Heart left ventricle (tissue), 16 donors: ENCODE results near the gene MRPL14. TPM values are rescaled to one million over a fixed set of nuclear protein-coding genes. Genes with fewer than 3 reads are reported as not detected.
A peak's percentile ranks its signal among the peaks of the same experiment; 100 is the strongest.

Experiments
- ATAC-seq, 4 donors: fragments of 200-7000 bp; cut with Tn5 transposase; one replicate each; pipeline ENCODE4 v1.9.1; 2020 to 2022; ENCODE audit warnings: moderate library complexity in 4 of 4, mild to moderate bottlenecking in 3 of 4, moderate number of reproducible peaks in 1 of 4
- DNase-seq, 5 donors: peaks; one replicate each; pipeline ENCODE4 v3.0.0-alpha.2; 2020
- H3K27ac ChIP-seq, 12 donors: fragments of 200-600 bp; sonication (generic) in 4 of 12; one replicate each; pipeline versions ENCODE4 v1.5.0 to v1.8.0; 2016 to 2022; ENCODE audit warnings: mild to moderate bottlenecking in 2 of 12
- H3K27me3 ChIP-seq, 9 donors: fragments of 200-600 bp; sonication (generic) in 2 of 9; one replicate each; pipeline versions ENCODE4 v1.5.1 to v1.8.0; 2016 to 2022; ENCODE audit warnings: mild to moderate bottlenecking in 3 of 9
- H3K36me3 ChIP-seq, 9 donors: fragments of 200-600 bp; sonication (generic) in 2 of 9; one replicate each; pipeline versions ENCODE4 v1.5.0 to v1.8.0; 2018 to 2022; ENCODE audit warnings: mild to moderate bottlenecking in 2 of 9
- H3K4me1 ChIP-seq, 12 donors: fragments of 200-600 bp; sonication (generic) in 4 of 12; one replicate each; pipeline versions ENCODE4 v1.5.0 to v1.8.0; 2016 to 2022; ENCODE audit warnings: mild to moderate bottlenecking in 3 of 12
- H3K4me3 ChIP-seq, 12 donors: fragments of 200-600 bp; sonication (generic) in 4 of 12; one replicate each; pipeline versions ENCODE4 v1.5.0 to v1.8.0; 2017 to 2022; ENCODE audit warnings: mild to moderate bottlenecking in 9 of 12, moderate library complexity in 4 of 12
- H3K9me3 ChIP-seq, 12 donors: fragments of 200-600 bp; sonication (generic) in 4 of 12; one replicate each; pipeline versions ENCODE4 v1.5.0 to v1.8.0; 2016 to 2022; ENCODE audit warnings: mild to moderate bottlenecking in 1 of 12
- POLR2A ChIP-seq, 2 donors: fragments of 450-650 bp; IDR thresholded peaks; one replicate each; pipeline ENCODE4 v1.6.1; 2017; ENCODE audit warnings: antibody characterized with exemption in 2 of 2, mild to moderate bottlenecking in 2 of 2, moderate library complexity in 2 of 2
- WGBS, 4 donors: extraction: QIAGEN DNeasy Blood & Tissue Kit in 2 of 4; methylation state at CpG; one replicate each; pipeline versions ENCODE4 v1.1.5 to v1.1.7; 2013 to 2018; 5-methylcytosine and 5-hydroxymethylcytosine counted together
- intact Hi-C, 10 donors: fragments of 100-400 bp; cut with DNase I; formaldehyde crosslinking; loops; one replicate each; pipeline versions ENCODE4 v1.11.1 to v1.14.2; 2022
- polyA plus RNA-seq, 2 donors: library from polyadenylated mRNA; stranded (reverse); fragments of 200-250 nt; gene quantifications; one replicate each; pipeline ENCODE4 v1.2.3, GENCODE V29; 2013
- total RNA-seq, 9 donors: library from RNA; depleted of rRNA in 2 of 9; stranded (reverse); fragments of >200 nt in 2 of 9; fragmentation: NEBNext Ultra II Directional in 3 of 9; extraction: Animal tissue kit (Norgen Biotek cat#: 25700) in 3 of 9; gene quantifications; one replicate each; pipeline versions ENCODE4 v1.1.0 to v1.2.4, GENCODE V29; 2016 to 2023
- TF ChIP-seq, protein P1 (sequence below), 12 donors: fragments of 200-600 bp; sonication (generic) in 4 of 12; IDR thresholded peaks; one replicate each; pipeline versions ENCODE4 v1.5.0 to v1.8.0; 2018 to 2022; ENCODE audit warnings: antibody characterized with exemption in 12 of 12, mild to moderate bottlenecking in 5 of 12
- donor health status: ischemic (EF 13 %, LVEDD 7.1; RV severe dilation, severe dysfunction).
- donor health status: healthy with polysubstance abuse.
- donor health status: DM: no; HTN: yes; CAD: no.
- donor health status: DM: no; HTN: no; CAD: no.
- donor health status: ischemic (EF 25% LVEDD 6.9; RV normal size, moderate dysfunction).
- donor health status: ischemic (EF 25% LVEDD 5.7; RV mildly dilated, moderate dysfunction).
- donor health status: healthy.
- donor health status: DM: yes; HTN: yes; CAD: no.
- donor health status: ischemic (EF 35%, LVEDD 5.7; RV mildly dilated, moderate dysfunction).
- donor health status: nonischemic (EF 11% LVEDD 7.7; RV severe dilation, severe dysfunction).
- donor health status: DM: yes; HTN: yes; CAD: no.
- donor health status: PGD.
- donor health status: ischemic (EF 29% LVEDD 5.4; RV normal size, mild dysfunction).
- donor health status: nonischemic (EF 23%, LVEDD 6.1; RV moderate dilation, normal function).

The MRPL14 gene
- total and polyA plus RNA-seq, 11 donors, result 35.3 to 72.9 (median 44.1) TPM

DNA sequence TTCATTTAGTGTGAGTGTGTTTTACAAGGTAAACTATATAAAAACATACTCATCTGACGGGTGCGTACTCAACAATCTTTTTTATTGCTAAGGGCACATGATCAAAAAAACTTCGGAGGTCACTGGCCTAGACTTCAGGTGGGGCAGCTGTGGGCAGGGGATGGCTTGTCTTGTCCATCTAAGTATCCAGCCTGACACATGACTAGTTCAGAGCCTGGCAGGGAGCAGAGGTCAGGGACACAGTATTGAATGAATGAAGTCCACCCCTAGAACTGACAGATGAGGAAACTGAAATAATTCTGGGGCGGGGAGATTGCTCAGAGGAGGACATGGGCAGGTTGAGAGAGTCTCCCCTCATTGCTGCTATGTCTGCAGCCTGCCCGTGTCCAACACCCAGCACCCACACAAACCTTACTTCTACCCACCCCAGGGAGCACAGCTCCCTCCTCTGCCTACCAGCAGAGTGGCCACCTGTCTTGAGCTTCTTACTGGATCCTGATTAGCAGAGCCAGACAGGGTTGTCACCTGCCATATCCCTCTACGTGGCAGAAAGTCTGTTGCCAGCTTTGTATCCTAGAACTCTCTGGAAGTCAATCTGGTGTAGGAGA is 48.9 kb downstream of the MRPL14 start:
- H3K4me1 ChIP-seq, result peaks cover 9 to 54% (median 34%) of the 10 kb centered on the region in 12 donors
- 90 to 98% (median 95%) methylated on average over 6 of the region's 6 CpGs for WGBS, 4 donors

DNA sequence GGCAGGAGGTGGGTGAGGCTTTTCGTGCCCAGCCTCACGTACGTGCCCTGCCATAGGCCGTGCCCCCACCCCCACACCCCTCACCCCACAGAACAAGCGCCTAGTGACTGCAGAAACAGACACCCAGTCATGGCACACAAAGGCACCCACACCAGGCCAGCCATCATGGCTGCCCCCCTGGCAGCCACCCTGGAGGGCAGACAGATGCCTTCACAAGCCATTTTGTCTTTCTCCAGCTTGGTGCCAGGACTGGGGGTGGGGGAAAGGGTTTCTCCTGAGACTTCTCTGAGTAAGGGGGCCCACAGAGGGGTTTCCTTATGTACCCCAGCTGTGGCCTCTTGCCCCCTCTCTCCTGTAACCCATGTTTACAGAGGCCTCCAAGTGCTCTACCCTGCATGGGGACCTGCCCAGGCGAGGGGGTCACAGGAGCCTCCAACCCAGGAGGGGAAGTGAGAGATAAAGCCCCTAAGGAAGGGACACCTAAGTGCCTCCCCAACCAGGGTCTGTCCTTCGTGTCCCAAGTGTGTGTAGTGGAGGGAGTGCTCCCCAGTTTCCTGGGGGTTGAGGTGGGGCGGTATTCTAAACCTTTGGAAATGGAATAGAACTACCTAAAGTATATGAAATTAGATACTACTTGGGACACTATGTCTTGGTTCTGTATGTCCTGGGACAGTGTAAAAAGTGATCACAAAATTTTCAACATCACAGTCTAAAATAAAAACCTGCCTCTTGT is 49.9 kb downstream of the MRPL14 start:
- H3K27ac ChIP-seq, result peak overlapping the region in 2 of 12 donors; percentile 89 to 91

More for the DNA sequence above, 48.9 kb downstream of the MRPL14 start:
- DNase-seq (peak in 1 of 5 donors; percentile 11), ATAC-seq (no peak)
- TF ChIP-seq POLR2A (IDR thresholded peaks at IDR 0.05), result no peak
- TF ChIP-seq, protein P1, sequence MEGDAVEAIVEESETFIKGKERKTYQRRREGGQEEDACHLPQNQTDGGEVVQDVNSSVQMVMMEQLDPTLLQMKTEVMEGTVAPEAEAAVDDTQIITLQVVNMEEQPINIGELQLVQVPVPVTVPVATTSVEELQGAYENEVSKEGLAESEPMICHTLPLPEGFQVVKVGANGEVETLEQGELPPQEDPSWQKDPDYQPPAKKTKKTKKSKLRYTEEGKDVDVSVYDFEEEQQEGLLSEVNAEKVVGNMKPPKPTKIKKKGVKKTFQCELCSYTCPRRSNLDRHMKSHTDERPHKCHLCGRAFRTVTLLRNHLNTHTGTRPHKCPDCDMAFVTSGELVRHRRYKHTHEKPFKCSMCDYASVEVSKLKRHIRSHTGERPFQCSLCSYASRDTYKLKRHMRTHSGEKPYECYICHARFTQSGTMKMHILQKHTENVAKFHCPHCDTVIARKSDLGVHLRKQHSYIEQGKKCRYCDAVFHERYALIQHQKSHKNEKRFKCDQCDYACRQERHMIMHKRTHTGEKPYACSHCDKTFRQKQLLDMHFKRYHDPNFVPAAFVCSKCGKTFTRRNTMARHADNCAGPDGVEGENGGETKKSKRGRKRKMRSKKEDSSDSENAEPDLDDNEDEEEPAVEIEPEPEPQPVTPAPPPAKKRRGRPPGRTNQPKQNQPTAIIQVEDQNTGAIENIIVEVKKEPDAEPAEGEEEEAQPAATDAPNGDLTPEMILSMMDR (IDR thresholded peaks at IDR 0.05), result no peak
- no peaks in the 10 kb centered on the region for H3K36me3 ChIP-seq
- peaks cover 0 to 10% (median 0%) of the 10 kb centered on the region in 9 donors for H3K27me3 ChIP-seq
- no peak overlapping the region for H3K4me3 ChIP-seq
- no peaks in the 10 kb centered on the region for H3K9me3 ChIP-seq
- H3K27ac ChIP-seq, result no peak overlapping the region
- intact Hi-C loops, result loop anchor here (1.0 to 10.0 kb wide), 15 partner anchors 66 to 474 kb away; no protein-coding TSS in a partner anchor

DNA sequence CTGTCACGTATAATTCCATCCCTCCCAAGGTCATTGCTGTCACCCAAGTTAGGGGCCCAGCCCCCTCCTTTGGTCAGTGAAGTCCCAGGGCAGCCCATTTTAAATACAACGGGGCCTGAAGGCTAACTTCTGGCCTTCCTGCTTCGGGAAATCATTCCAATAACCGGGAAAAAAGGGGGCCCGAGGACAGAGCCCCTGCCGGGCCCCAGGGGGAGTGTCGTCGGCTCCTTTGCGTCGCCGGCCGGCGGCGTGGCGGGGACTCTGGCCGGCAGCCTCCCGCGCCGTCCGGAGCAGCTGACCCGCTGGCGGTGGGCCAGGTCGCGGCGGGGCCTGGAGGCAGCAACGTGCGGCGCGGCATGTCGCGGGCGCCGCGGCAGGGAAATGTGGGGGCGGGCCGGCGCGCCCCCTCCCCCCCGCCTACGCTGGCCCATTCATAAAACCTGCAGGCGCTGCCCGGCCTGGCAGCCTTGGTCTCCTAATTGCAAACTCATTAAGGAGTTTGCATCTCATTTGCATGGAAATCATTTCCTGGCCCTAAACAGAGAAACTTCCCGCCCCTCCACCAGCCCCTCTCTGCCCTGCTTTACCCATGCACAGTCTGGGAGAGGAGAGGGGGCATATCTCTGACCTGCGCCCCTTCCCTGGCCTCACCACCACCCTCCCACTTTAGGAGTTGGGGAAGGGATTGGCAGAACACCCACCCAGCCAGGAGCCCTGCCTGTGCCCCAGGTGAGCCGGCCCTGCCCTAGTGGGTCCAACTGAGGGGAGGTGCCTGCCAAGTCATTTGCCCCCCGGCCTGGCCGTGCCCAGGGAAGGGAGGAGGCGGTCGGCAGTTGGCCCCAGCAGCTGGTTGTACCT is 50.7 kb downstream of the MRPL14 start:
- 11 to 53% (median 18%) methylated on average over 10 to 49 of the region's 49 CpGs for WGBS, 4 donors
- peak overlapping the region in 8 of 12 donors; percentile 32 to 91 (median 86) for H3K27ac ChIP-seq
- intact Hi-C loops, result loop anchor here in 8 of 10 donors (2.0 to 10.0 kb wide), 10 partner anchors 64 to 472 kb away; no protein-coding TSS in a partner anchor
- no peaks in the 10 kb centered on the region for H3K36me3 ChIP-seq
- ATAC-seq, result no peak
- peak; percentile 64 to 87 (median 76) for DNase-seq
- H3K4me1 ChIP-seq, result peaks cover 12 to 58% (median 38%) of the 10 kb centered on the region in 12 donors
- H3K4me3 ChIP-seq, result peak overlapping the region in 6 of 12 donors; percentile 3 to 32 (median 16)
- H3K27me3 ChIP-seq, result peaks cover 0 to 10% (median 0%) of the 10 kb centered on the region in 9 donors
- no peak for TF ChIP-seq POLR2A (IDR thresholded peaks at IDR 0.05)
- TF ChIP-seq, protein P1 (IDR thresholded peaks at IDR 0.05), result peak in 3 of 12 donors; percentile 3 to 10 (median 7)
- H3K9me3 ChIP-seq, result no peaks in the 10 kb centered on the region

More for the DNA sequence above, 49.9 kb downstream of the MRPL14 start:
- Histone ChIP-seq H3K4me1 (peaks cover 12 to 52% (median 37%) of the 10 kb centered on the region in 12 donors), H3K36me3 (no peaks in the 10 kb centered on the region), H3K9me3 (no peaks in the 10 kb centered on the region), H3K4me3 (no peak overlapping the region), H3K27me3 (peaks cover 0 to 10% (median 0%) of the 10 kb centered on the region in 9 donors)
- ATAC-seq (no peak), DNase-seq (peak in 1 of 5 donors; percentile 22)
- no peak for TF ChIP-seq POLR2A (IDR thresholded peaks at IDR 0.05)
- TF ChIP-seq, protein P1 (IDR thresholded peaks at IDR 0.05), result no peak
- intact Hi-C loops, result loop anchor here in 8 of 10 donors (2.0 to 10.0 kb wide), 10 partner anchors 65 to 473 kb away; no protein-coding TSS in a partner anchor
- 79 to 95% (median 89%) methylated on average over 7 to 8 of the region's 8 CpGs for WGBS, 4 donors
